Measurements from ENCODE around the gene AKR1E2. TPM values are rescaled to one million over a fixed set of nuclear protein-coding genes. Genes with fewer than 3 reads are reported as not detected.

AKR1E2 gene
- total and polyA plus RNA-seq, 2 experiments from 2014 or later, result 5.2 to 16.0 TPM

GRCh38 chr10:4831091-4831490 lies 5.1 kb downstream of the AKR1E2 start:
- TF ChIP-seq EZH2phosphoT487 (IDR thresholded peaks at IDR 0.05; ENCODE audit: insufficient read depth, low read depth) (no peak), EZH2 (IDR thresholded peaks at IDR 0.05; ENCODE audit: insufficient read depth, poor library complexity, severe bottlenecking) (no peak)
- Histone ChIP-seq H3K9me2 (ENCODE audit: insufficient read depth) (no peaks in the 10 kb centered on the region), H3K4me2 (ENCODE audit: unreplicated experiment) (no peak overlapping the region), H3K27ac (no peak overlapping the region), H3K4me3 (no peak overlapping the region), H2AFZ (no peak overlapping the region), H3F3A (ENCODE audit: insufficient read depth) (no peaks in the 10 kb centered on the region), H3K9ac (no peak overlapping the region), H3K79me2 (ENCODE audit: insufficient read depth) (peaks cover 11% of the 10 kb centered on the region), H3K36me3 (ENCODE audit: low read depth) (peaks cover 7% of the 10 kb centered on the region), H3K27me3 (replicated peaks; ENCODE audit: insufficient read depth) (no peaks in the 10 kb centered on the region), H3K9me3 (ENCODE audit: low read depth) (no peaks in the 10 kb centered on the region), H4K20me1 (ENCODE audit: insufficient read depth) (no peaks in the 10 kb centered on the region), H3K4me1 (ENCODE audit: insufficient read depth) (peaks cover 19% of the 10 kb centered on the region)
- in situ Hi-C loops (cut with MboI), result loop anchor here (25.0 kb wide), 1 partner anchor 781 kb away; no protein-coding TSS in a partner anchor
- DNase-seq, result no peak
- WGBS, 2 experiments (ENCODE audit: low coverage in 1 of 2, low lambda C conversion rate in 2 of 2, missing lambda C conversion rate in 2 of 2), result 86 to 87% methylated on average over 5 of the region's 5 CpGs

GRCh38 chr10:4833286-4833685 lies 7.3 kb downstream of the AKR1E2 start:
- Histone ChIP-seq H3K4me3 (no peak overlapping the region), H3K79me2 (ENCODE audit: insufficient read depth) (peaks cover 2% of the 10 kb centered on the region), H3F3A (ENCODE audit: insufficient read depth) (no peaks in the 10 kb centered on the region), H3K4me2 (ENCODE audit: unreplicated experiment) (no peak overlapping the region), H3K9me3 (ENCODE audit: low read depth) (no peaks in the 10 kb centered on the region), H3K27ac (no peak overlapping the region), H2AFZ (no peak overlapping the region), H3K36me3 (ENCODE audit: low read depth) (peaks cover 7% of the 10 kb centered on the region), H3K9me2 (ENCODE audit: insufficient read depth) (no peaks in the 10 kb centered on the region), H3K27me3 (replicated peaks; ENCODE audit: insufficient read depth) (no peaks in the 10 kb centered on the region), H3K4me1 (ENCODE audit: insufficient read depth) (peaks cover 10% of the 10 kb centered on the region), H3K9ac (no peak overlapping the region), H4K20me1 (ENCODE audit: insufficient read depth) (no peaks in the 10 kb centered on the region)
- WGBS, 2 experiments (ENCODE audit: low coverage in 1 of 2, low lambda C conversion rate in 2 of 2, missing lambda C conversion rate in 2 of 2), result 85 to 90% methylated on average over 7 of the region's 7 CpGs
- no peak for DNase-seq
- in situ Hi-C loops (cut with MboI), result loop anchor here (25.0 kb wide), 1 partner anchor 779 kb away; no protein-coding TSS in a partner anchor
- no peak for TF ChIP-seq EZH2 (IDR thresholded peaks at IDR 0.05; ENCODE audit: insufficient read depth, poor library complexity, severe bottlenecking)
- TF ChIP-seq EZH2phosphoT487 (IDR thresholded peaks at IDR 0.05; ENCODE audit: insufficient read depth, low read depth), result no peak

GRCh38 chr10:4834898-4835405 lies 8.9 kb downstream of the AKR1E2 start:
- Histone ChIP-seq H3K4me3 (no peak overlapping the region), H3F3A (ENCODE audit: insufficient read depth) (no peaks in the 10 kb centered on the region), H3K9ac (no peak overlapping the region), H3K27ac (no peak overlapping the region), H3K4me2 (ENCODE audit: unreplicated experiment) (no peak overlapping the region), H3K36me3 (ENCODE audit: low read depth) (peaks cover 7% of the 10 kb centered on the region), H3K4me1 (ENCODE audit: insufficient read depth) (no peaks in the 10 kb centered on the region), H3K27me3 (replicated peaks; ENCODE audit: insufficient read depth) (no peaks in the 10 kb centered on the region), H3K79me2 (ENCODE audit: insufficient read depth) (no peaks in the 10 kb centered on the region), H4K20me1 (ENCODE audit: insufficient read depth) (no peaks in the 10 kb centered on the region), H3K9me3 (ENCODE audit: low read depth) (no peaks in the 10 kb centered on the region), H3K9me2 (ENCODE audit: insufficient read depth) (no peaks in the 10 kb centered on the region), H2AFZ (no peak overlapping the region)
- in situ Hi-C loops (cut with MboI), result loop anchor here (25.0 kb wide), 1 partner anchor 777 kb away; no protein-coding TSS in a partner anchor
- 86 to 88% methylated on average over 4 of the region's 4 CpGs for WGBS, 2 experiments (ENCODE audit: low coverage in 1 of 2, low lambda C conversion rate in 2 of 2, missing lambda C conversion rate in 2 of 2)
- TF ChIP-seq EZH2 (IDR thresholded peaks at IDR 0.05; ENCODE audit: insufficient read depth, poor library complexity, severe bottlenecking) (no peak), EZH2phosphoT487 (IDR thresholded peaks at IDR 0.05; ENCODE audit: insufficient read depth, low read depth) (no peak)
- DNase-seq, result no peak

DNA sequence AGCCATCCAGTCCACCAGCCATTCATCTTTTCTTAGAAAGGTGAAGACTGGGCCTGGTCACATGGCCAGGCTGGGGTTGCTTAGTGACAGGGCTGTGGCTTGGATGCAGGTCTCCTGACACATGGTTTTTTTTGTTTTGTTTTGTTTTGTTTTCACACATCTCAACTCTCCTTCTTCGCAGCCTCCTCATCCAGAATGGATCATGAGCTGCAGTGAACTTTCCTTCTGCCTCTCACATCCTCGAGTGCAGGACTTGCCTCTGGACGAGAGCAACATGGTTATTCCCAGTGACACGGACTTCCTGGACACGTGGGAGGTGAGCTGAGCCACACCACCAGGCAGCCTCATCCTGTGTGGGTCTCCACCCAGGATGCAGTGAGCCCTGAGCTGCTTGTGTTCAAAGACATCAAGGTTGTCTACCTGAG lies 9.5 kb downstream of the AKR1E2 start:
- in situ Hi-C loops (cut with MboI), result loop anchor here (25.0 kb wide), 1 partner anchor 777 kb away; no protein-coding TSS in a partner anchor
- Histone ChIP-seq H3K27me3 (replicated peaks; ENCODE audit: insufficient read depth) (no peaks in the 10 kb centered on the region), H2AFZ (no peak overlapping the region)

More for the DNA sequence above, 9.5 kb downstream of the AKR1E2 start:
- WGBS, 2 experiments (ENCODE audit: low coverage in 1 of 2, low lambda C conversion rate in 2 of 2, missing lambda C conversion rate in 2 of 2), result 62 to 64% methylated on average over 5 of the region's 5 CpGs
- Histone ChIP-seq H3K9me2 (ENCODE audit: insufficient read depth) (no peaks in the 10 kb centered on the region), H3K4me1 (ENCODE audit: insufficient read depth) (no peaks in the 10 kb centered on the region), H3K4me2 (ENCODE audit: unreplicated experiment) (no peak overlapping the region), H3K9ac (no peak overlapping the region), H3K79me2 (ENCODE audit: insufficient read depth) (no peaks in the 10 kb centered on the region), H3K36me3 (ENCODE audit: low read depth) (peaks cover 7% of the 10 kb centered on the region), H3K4me3 (no peak overlapping the region), H3K27ac (no peak overlapping the region), H4K20me1 (ENCODE audit: insufficient read depth) (no peaks in the 10 kb centered on the region), H3K9me3 (ENCODE audit: low read depth) (no peaks in the 10 kb centered on the region), H3F3A (ENCODE audit: insufficient read depth) (no peaks in the 10 kb centered on the region)
- TF ChIP-seq EZH2 (IDR thresholded peaks at IDR 0.05; ENCODE audit: insufficient read depth, poor library complexity, severe bottlenecking), result no peak
- TF ChIP-seq EZH2phosphoT487 (IDR thresholded peaks at IDR 0.05; ENCODE audit: insufficient read depth, low read depth), result no peak
- DNase-seq, result no peak

All from GM23248 (cell line).